ENCODE results near the gene PKP2. TPM values are rescaled to one million over a fixed set of nuclear protein-coding genes. Genes with fewer than 3 reads are reported as not detected.

The PKP2 gene
- total RNA-seq, 1 donor from 2014 or later, result not detected

DNA sequence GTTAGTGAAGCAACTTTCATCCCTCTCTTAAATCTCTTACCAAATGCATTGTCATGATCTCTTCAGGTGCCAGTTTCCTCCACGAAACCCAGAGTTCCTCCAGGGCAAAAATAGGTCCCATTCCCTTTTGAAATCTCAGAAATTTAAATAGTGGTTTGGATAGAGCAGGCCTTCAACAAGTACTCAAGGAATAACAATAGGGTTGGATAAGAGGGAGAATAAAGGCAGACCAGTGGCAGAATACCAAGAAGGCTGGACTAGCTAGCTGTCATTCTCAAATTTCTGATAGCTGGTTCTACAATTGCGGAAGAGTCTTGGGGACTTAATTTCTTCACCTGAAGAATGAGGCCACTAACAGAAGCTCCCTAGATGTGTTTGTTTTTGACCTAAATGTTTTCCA is 62.5 kb downstream of the PKP2 start:
- Mint-ChIP-seq H3K9me3 (no peaks in the 10 kb centered on the region), H3K27ac (no peak overlapping the region), H3K4me3 (no peak overlapping the region), H3K4me1 (no peaks in the 10 kb centered on the region), H3K36me3 (ENCODE audit: low read depth) (no peaks in the 10 kb centered on the region), H3K27me3 (peaks cover 2% of the 10 kb centered on the region)
- intact Hi-C loops (cut with micrococcal nuclease), result no loop called here
- no peak for DNase-seq

DNA sequence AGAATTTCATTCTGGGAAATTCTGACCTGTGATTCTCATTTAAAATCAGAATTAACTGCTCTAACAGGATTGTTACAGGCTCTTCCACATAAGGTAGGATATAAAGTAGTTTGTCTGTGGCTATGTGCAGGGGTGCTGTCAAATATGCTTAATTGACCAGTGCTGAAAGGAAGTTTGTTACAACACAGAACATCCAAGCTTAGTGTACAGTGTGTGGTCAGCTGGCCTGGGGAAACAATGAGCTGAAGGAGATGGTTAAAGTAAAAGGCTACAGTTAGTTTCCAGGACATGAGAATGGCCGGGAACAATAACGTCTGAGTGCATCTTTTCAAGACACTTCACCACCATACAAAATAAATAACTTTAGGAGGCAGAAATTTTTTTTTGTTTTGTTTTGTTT is 68.0 kb downstream of the PKP2 start:
- DNase-seq, result no peak
- Mint-ChIP-seq H3K36me3 (ENCODE audit: low read depth) (no peaks in the 10 kb centered on the region), H3K27me3 (no peaks in the 10 kb centered on the region), H3K4me3 (no peak overlapping the region), H3K4me1 (no peaks in the 10 kb centered on the region), H3K27ac (no peak overlapping the region), H3K9me3 (no peaks in the 10 kb centered on the region)
- intact Hi-C loops (cut with micrococcal nuclease), result no loop called here

DNA sequence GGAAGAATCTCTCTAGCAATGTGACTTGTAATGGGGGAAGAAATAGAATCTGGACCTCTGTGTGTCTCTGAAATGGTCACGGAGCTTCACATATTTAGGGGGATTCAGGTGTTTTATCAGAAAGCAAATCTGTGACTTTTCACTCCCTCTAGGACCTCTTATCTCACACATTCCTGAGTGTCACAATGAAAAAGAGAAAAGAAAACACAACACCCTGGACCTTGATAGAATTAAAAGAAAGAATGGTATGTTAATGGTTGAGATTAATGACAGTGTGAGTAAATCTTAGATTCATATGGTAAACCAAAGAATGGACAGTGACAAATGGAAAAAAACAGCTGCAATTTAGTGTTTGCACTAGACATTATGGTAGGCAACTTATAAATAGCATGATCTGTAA is 68.5 kb downstream of the PKP2 start:
- Mint-ChIP-seq H3K4me1 (no peaks in the 10 kb centered on the region), H3K9me3 (no peaks in the 10 kb centered on the region), H3K4me3 (no peak overlapping the region), H3K27ac (no peak overlapping the region), H3K36me3 (ENCODE audit: low read depth) (no peaks in the 10 kb centered on the region), H3K27me3 (no peaks in the 10 kb centered on the region)
- DNase-seq, result no peak
- intact Hi-C loops (cut with micrococcal nuclease), result no loop called here

DNA sequence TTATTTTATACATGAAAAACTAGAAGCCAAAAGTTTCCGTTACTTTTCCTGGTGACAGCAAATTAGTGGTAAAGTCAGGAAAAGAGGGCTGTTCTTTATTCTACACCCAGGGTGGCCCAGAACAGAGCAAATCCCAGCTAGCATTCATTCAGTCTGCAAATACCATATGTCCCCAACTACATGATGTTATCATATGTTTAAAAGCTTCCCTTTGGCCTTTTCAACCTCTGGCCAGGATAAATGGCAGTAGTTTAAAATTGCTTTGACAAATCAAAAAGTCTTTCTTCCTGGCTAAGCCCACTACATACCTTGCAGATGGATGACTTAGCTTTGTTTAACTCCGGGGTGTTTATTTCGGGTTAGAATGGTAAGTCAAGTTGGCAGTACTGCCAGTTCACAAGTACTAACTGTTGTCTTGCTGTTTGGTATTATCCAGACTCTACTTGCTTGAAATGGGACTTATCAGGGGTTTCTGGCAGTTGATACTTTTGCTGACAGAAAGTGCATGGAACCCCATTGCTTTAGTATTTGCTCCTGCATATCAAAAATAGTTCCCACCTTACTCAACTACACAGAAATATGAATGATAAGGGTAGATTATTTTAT is 69.7 kb downstream of the PKP2 start:
- Mint-ChIP-seq H3K4me1 (no peaks in the 10 kb centered on the region), H3K4me3 (no peak overlapping the region), H3K27ac (no peak overlapping the region), H3K36me3 (ENCODE audit: low read depth) (no peaks in the 10 kb centered on the region), H3K27me3 (no peaks in the 10 kb centered on the region), H3K9me3 (no peaks in the 10 kb centered on the region)
- intact Hi-C loops (cut with micrococcal nuclease), result no loop called here
- DNase-seq, result no peak

DNA sequence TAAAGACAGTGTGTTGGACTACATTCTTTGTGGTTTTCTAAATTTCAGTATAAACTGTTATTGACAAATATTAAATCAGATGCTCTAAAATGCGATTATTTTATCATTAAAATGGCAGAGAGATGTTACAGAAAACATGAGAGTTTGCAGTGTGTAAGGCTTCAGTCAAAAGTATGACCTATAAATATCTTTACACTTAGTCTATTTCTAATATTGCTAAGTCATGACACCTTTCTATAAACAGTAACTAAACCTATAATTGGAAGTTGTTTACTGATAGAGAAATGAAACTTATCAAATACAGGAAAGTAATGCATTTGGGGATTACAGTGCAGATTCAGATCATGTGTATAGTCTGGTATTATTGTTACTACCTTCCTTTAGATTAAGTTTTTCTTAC is 72.0 kb downstream of the PKP2 start:
- no peak for DNase-seq
- H3K27ac Mint-ChIP-seq, result no peak overlapping the region
- H3K36me3 Mint-ChIP-seq (ENCODE audit: low read depth), result no peaks in the 10 kb centered on the region
- H3K9me3 Mint-ChIP-seq, result no peaks in the 10 kb centered on the region
- intact Hi-C loops (cut with micrococcal nuclease), result no loop called here
- H3K4me1 Mint-ChIP-seq, result no peaks in the 10 kb centered on the region
- no peaks in the 10 kb centered on the region for H3K27me3 Mint-ChIP-seq
- no peak overlapping the region for H3K4me3 Mint-ChIP-seq

DNA sequence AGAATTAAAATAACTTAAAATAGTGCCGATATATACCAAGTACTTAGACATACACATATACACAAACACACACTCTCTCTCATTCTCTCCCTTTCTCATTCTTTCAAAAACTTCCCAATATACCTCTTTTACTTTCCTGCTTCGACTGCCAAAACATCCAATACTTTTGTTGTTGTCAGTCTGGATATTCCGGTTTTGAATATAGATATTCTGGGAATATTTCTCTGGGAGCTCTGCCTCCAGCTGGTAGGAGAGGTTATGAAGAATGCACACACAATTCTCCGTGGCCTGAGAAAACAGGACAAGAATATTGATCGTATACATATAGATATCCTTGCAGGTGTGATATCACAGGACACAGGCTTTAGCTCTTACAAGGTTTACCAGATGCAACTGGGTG is 74.2 kb downstream of the PKP2 start:
- Mint-ChIP-seq H3K27ac (no peak overlapping the region), H3K4me3 (no peak overlapping the region), H3K4me1 (no peaks in the 10 kb centered on the region), H3K36me3 (ENCODE audit: low read depth) (no peaks in the 10 kb centered on the region), H3K27me3 (no peaks in the 10 kb centered on the region), H3K9me3 (no peaks in the 10 kb centered on the region)
- intact Hi-C loops (cut with micrococcal nuclease), result no loop called here
- no peak for DNase-seq

DNA sequence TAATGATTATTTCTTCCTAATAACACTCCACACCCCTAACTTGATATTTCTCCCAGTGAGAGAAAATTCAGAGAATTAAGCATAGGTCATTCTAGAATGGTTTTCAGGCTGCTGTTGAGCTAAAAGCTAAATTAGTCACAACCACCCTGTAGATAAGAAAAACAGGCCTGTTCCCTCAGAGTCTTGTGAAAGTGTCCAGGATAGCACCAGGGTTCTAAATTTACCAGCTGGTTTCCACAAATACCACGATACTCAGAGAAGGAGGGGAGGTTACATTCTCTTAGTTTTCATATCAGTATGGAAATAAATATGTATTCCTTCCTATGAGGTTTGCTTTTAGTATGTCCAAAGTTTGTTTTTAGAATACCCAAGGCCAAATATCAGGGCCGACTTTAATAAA is 74.9 kb downstream of the PKP2 start:
- H3K4me1 Mint-ChIP-seq, result no peaks in the 10 kb centered on the region
- no peak overlapping the region for H3K4me3 Mint-ChIP-seq
- no peaks in the 10 kb centered on the region for H3K36me3 Mint-ChIP-seq (ENCODE audit: low read depth)
- H3K27ac Mint-ChIP-seq, result no peak overlapping the region
- no peaks in the 10 kb centered on the region for H3K27me3 Mint-ChIP-seq
- intact Hi-C loops (cut with micrococcal nuclease), result no loop called here
- DNase-seq, result no peak
- no peaks in the 10 kb centered on the region for H3K9me3 Mint-ChIP-seq

DNA sequence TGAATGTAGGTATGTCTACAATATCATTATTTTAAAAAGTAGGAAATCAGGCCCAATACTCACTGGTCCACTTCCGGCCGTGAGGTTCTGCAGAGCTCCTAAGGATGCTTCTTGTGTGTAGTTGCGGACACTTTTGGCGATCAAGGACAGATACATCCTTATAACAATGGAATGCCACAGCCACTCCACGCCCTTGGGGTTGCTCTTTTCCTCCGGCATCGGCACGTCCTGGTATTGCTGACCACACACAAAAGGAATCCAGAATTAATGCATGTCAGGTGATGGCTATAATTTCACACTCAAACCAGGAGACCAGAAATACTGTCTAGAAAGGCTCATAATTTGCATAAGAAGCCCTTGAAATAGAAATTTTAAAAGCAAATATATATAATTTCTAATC is 75.3 kb downstream of the PKP2 start:
- no peaks in the 10 kb centered on the region for H3K36me3 Mint-ChIP-seq (ENCODE audit: low read depth)
- DNase-seq, result no peak
- no peak overlapping the region for H3K27ac Mint-ChIP-seq
- no peaks in the 10 kb centered on the region for H3K27me3 Mint-ChIP-seq
- H3K4me3 Mint-ChIP-seq, result no peak overlapping the region
- intact Hi-C loops (cut with micrococcal nuclease), result no loop called here
- H3K4me1 Mint-ChIP-seq, result no peaks in the 10 kb centered on the region
- H3K9me3 Mint-ChIP-seq, result no peaks in the 10 kb centered on the region

DNA sequence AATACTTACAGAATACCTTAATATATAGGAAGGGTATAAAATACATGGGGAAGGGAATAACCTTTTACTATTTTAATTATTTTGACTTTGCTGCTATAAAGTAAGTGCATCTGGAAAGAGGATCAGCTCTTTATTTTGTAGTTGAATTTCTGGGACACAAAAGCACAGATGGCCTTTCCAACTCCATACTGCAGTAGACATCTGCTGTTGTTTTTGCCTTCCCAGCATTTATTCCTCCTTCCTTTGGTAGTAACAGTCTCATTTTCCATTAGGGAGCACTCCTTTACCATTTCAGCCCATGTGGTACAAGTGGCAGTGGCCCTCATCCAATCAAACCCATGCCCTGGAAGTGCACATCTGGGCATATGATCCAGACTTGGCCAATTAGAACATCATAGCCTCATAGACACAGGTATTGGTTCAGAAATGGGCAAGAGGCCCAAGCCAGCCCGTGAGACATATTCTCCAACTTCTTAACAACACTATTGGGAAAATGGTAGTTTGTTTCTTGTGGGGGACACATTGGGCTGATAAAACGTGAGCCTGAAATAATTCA is 76.1 kb downstream of the PKP2 start:
- no peaks in the 10 kb centered on the region for H3K27me3 Mint-ChIP-seq
- H3K4me1 Mint-ChIP-seq, result no peaks in the 10 kb centered on the region
- intact Hi-C loops (cut with micrococcal nuclease), result no loop called here

DNA sequence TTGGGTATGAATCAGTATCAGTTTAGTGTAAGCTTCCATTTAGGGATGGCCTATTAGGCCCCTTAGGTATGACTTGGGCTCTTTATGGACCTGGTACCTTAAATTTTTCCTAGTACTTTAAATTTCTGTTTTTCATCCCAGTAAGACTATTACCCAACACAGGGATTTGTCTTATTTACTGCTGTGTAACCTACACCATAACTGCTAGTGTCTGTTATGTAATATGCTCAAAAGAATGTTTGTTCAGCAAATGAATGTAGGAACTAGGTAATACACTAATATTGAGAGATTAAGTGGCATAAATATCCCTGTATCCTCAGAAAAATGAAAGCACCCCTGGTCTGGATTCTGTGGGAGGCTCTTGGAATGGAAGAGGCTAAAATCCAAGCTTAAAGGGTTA is 77.2 kb downstream of the PKP2 start:
- Mint-ChIP-seq H3K4me3 (no peak overlapping the region), H3K27ac (no peak overlapping the region), H3K4me1 (no peaks in the 10 kb centered on the region), H3K9me3 (no peaks in the 10 kb centered on the region), H3K27me3 (no peaks in the 10 kb centered on the region), H3K36me3 (ENCODE audit: low read depth) (no peaks in the 10 kb centered on the region)
- DNase-seq, result no peak
- intact Hi-C loops (cut with micrococcal nuclease), result no loop called here

More for the DNA sequence above, 76.1 kb downstream of the PKP2 start:
- no peak overlapping the region for H3K27ac Mint-ChIP-seq
- no peak overlapping the region for H3K4me3 Mint-ChIP-seq
- DNase-seq, result no peak
- H3K36me3 Mint-ChIP-seq (ENCODE audit: low read depth), result no peaks in the 10 kb centered on the region
- H3K9me3 Mint-ChIP-seq, result no peaks in the 10 kb centered on the region

DNA sequence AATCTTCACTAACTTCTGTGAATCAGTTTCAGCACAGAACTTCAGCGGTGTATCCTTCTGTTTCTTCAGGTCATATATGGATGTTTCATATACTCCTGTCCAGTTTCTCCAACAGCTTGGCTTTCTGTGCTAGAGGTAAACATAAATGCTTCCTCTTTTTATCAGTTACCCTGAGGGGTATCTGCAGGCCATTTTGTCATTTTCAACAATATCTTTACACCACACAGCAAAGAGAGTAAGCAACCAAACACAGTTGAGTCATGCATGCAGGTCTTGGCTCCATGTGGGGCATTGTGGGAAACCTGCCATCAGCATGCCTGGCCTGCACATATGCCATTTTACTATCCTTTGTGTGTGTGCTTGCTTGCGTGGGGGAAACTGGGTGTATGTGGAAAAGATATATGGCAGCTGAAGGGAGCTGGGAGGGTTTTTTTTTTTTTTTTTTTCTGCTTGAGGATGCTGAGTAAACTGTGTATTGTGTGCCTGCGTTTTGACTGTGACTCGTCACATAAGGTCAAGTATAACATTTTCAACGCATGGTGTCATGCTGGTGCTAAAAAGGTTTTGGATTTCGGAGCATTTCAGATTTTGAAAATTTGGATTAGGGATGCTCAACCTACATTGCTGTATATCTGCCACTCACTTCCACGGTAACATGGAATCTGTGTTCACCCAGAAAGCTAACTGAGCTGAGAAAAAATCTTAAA is 84.7 kb downstream of the PKP2 start:
- H3K4me1 Mint-ChIP-seq, result no peaks in the 10 kb centered on the region
- no peak for DNase-seq
- H3K36me3 Mint-ChIP-seq (ENCODE audit: low read depth), result no peaks in the 10 kb centered on the region
- no peaks in the 10 kb centered on the region for H3K27me3 Mint-ChIP-seq
- intact Hi-C loops (cut with micrococcal nuclease), result no loop called here
- H3K4me3 Mint-ChIP-seq, result no peak overlapping the region
- H3K9me3 Mint-ChIP-seq, result no peaks in the 10 kb centered on the region
- no peak overlapping the region for H3K27ac Mint-ChIP-seq

DNA sequence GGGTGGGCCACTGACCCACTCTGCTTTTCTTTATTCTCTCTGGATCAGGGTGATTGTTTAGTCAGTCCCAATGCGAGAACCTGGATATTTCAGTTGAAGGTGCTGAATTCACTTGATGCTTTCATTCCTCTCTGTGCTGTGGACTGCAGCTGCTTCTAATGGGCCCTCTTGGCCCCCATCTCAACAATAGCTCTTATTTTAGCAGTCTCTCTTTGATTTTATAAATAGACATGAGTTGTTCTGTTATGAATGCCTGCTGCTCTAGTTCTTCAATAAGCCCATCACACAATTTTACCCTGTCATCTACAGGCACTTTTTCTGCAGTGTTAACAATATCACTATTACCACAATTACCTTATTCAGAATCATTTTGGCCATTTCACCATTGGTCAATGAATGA is 86.7 kb downstream of the PKP2 start:
- DNase-seq, result no peak
- no peaks in the 10 kb centered on the region for H3K36me3 Mint-ChIP-seq (ENCODE audit: low read depth)
- H3K4me3 Mint-ChIP-seq, result no peak overlapping the region
- no peaks in the 10 kb centered on the region for H3K27me3 Mint-ChIP-seq
- no peaks in the 10 kb centered on the region for H3K4me1 Mint-ChIP-seq
- H3K9me3 Mint-ChIP-seq, result no peaks in the 10 kb centered on the region
- intact Hi-C loops (cut with micrococcal nuclease), result no loop called here
- H3K27ac Mint-ChIP-seq, result no peak overlapping the region

DNA sequence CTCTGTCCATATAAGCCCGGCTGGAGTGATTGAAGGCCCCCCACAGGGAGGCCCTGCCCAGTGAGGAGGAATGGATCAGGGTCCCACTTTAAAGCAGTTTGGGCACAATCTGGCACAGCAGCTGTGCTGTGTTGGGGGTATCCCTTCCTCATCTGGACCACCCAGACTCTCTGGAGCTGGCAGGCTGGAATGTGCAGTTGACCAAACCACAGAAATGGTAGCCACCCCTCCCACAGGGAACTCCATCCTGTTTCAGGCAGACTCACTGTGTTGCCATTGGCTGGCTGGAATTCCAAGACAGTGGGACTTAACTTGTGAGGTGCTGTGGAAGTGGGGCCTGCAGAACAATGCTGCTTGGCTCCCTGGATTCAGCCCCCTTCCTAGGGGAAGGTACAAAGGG is 87.4 kb downstream of the PKP2 start:
- Mint-ChIP-seq H3K4me3 (no peak overlapping the region), H3K9me3 (no peaks in the 10 kb centered on the region), H3K27me3 (no peaks in the 10 kb centered on the region), H3K4me1 (no peaks in the 10 kb centered on the region), H3K27ac (no peak overlapping the region), H3K36me3 (ENCODE audit: low read depth) (no peaks in the 10 kb centered on the region)
- intact Hi-C loops (cut with micrococcal nuclease), result no loop called here
- DNase-seq, result no peak

DNA sequence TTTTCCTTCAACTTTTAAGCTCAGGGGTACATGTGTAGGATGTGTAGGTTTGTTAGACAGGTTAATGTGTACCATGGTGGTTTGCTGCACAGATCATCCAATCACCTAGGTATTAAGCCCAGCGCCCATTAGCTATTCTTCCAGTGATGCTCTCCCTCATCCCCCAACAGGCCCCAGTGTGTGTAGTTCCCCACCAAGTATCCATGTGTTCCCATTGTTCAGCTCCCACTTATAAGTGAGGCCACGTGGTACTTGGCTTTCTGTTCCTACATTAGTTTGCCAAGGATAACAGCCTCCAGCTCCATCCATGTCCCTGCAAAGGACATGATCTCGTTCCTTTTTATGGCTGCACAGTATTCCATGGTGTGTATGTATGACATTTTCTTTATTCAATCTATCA is 92.3 kb downstream of the PKP2 start:
- H3K27ac Mint-ChIP-seq, result no peak overlapping the region
- no peak for DNase-seq

More for the DNA sequence above, 92.3 kb downstream of the PKP2 start:
- Mint-ChIP-seq H3K36me3 (ENCODE audit: low read depth) (no peaks in the 10 kb centered on the region), H3K4me1 (no peaks in the 10 kb centered on the region), H3K9me3 (no peaks in the 10 kb centered on the region), H3K4me3 (no peak overlapping the region), H3K27me3 (no peaks in the 10 kb centered on the region)
- intact Hi-C loops (cut with micrococcal nuclease), result no loop called here

Data from activated CD4-positive, alpha-beta T cell treated with anti-CD3 and anti-CD28 coated beads, Interleukin-2, amount 10 ng/mL, durations not matched to agents 24 days and 14 days (primary cell).